ENCODE measurements around the gene TGFBR1.

Gene TGFBR1

GRCh38 chr9:99129091-99129490 is 24.2 kb downstream of the TGFBR1 start:
- DNase-seq (ENCODE audit: low read depth, low spot score): no peak
- no peak overlapping the region for H3K4me3 ChIP-seq (ENCODE audit: low read depth, low read length)
- TF ChIP-seq CTCF (IDR thresholded peaks at IDR 0.05; ENCODE audit: low read depth, low read length): no peak
- in situ Hi-C loops (cut with HindIII; ENCODE audit: low sequenced_read_pairs): loop anchor here (25.0 kb wide), 1 partner anchor 117 kb away; no protein-coding TSS in a partner anchor

- no peak for DNase-seq (ENCODE audit: low read depth, low spot score)
- TF ChIP-seq CTCF (IDR thresholded peaks at IDR 0.05; ENCODE audit: low read depth, low read length): no peak
- in situ Hi-C loops (cut with HindIII; ENCODE audit: low sequenced_read_pairs): loop anchor here (25.0 kb wide), 1 partner anchor 118 kb away; no protein-coding TSS in a partner anchor
- no peak overlapping the region for H3K4me3 ChIP-seq (ENCODE audit: low read depth, low read length)
Observed at GRCh38 chr9:99130069-99130468, 25.2 kb downstream of the TGFBR1 start.

GRCh38 chr9:99133145-99133544 is 28.2 kb downstream of the TGFBR1 start:
- TF ChIP-seq CTCF (IDR thresholded peaks at IDR 0.05; ENCODE audit: low read depth, low read length): no peak
- no peak for DNase-seq (ENCODE audit: low read depth, low spot score)
- in situ Hi-C loops (cut with HindIII; ENCODE audit: low sequenced_read_pairs): loop anchor here (25.0 kb wide), 1 partner anchor 121 kb away; no protein-coding TSS in a partner anchor
- H3K4me3 ChIP-seq (ENCODE audit: low read depth, low read length): no peak overlapping the region

- no peak overlapping the region for H3K4me3 ChIP-seq (ENCODE audit: low read depth, low read length)
- no peak for TF ChIP-seq CTCF (IDR thresholded peaks at IDR 0.05; ENCODE audit: low read depth, low read length)
- in situ Hi-C loops (cut with HindIII; ENCODE audit: low sequenced_read_pairs): loop anchor here (25.0 kb wide), 1 partner anchor 123 kb away; no protein-coding TSS in a partner anchor
- peak; percentile 57 for DNase-seq (ENCODE audit: low read depth, low spot score)
Observed at GRCh38 chr9:99134893-99135341, 30.0 kb downstream of the TGFBR1 start.

- DNase-seq (ENCODE audit: low read depth, low spot score): no peak
Observed at GRCh38 chr9:99135456-99135855, 30.5 kb downstream of the TGFBR1 start.

GRCh38 chr9:99137225-99137624 is 32.3 kb downstream of the TGFBR1 start:
- TF ChIP-seq CTCF (IDR thresholded peaks at IDR 0.05; ENCODE audit: low read depth, low read length): no peak
- in situ Hi-C loops (cut with HindIII; ENCODE audit: low sequenced_read_pairs): loop anchor here (25.0 kb wide), 1 partner anchor 125 kb away; no protein-coding TSS in a partner anchor
- no peak for DNase-seq (ENCODE audit: low read depth, low spot score)

More at GRCh38 chr9:99135456-99135855, 30.5 kb downstream of the TGFBR1 start:
- no peak for TF ChIP-seq CTCF (IDR thresholded peaks at IDR 0.05; ENCODE audit: low read depth, low read length)
- H3K4me3 ChIP-seq (ENCODE audit: low read depth, low read length): no peak overlapping the region
- in situ Hi-C loops (cut with HindIII; ENCODE audit: low sequenced_read_pairs): loop anchor here (25.0 kb wide), 1 partner anchor 123 kb away; no protein-coding TSS in a partner anchor

More at GRCh38 chr9:99137225-99137624, 32.3 kb downstream of the TGFBR1 start:
- no peak overlapping the region for H3K4me3 ChIP-seq (ENCODE audit: low read depth, low read length)

Measured in astrocyte of the spinal cord (primary cell).